D721Med (cell line): Measurements from ENCODE around the gene TCP11L2.

Experiments used
- DNase-seq: peaks from one replicate; pipeline ENCODE4 v3.0.0; 2011; ENCODE audit warnings: low spot score; ENCODE audit not compliant: insufficient read length
- FAIRE-seq: peaks from 2 replicates; lab custom pipeline; 2011; peaks lifted over from hg19 to GRCh38; lab: Jason Lieb, UNC
- CTCF ChIP-seq: IDR thresholded peaks from 2 replicates; pipeline ENCODE4 v1.5.1; 2012; ENCODE audit warnings: mild to moderate bottlenecking, control low read depth; ENCODE audit not compliant: insufficient read depth; ENCODE audit errors: missing control alignments

The TCP11L2 gene

GRCh38 chr12:106265116-106265515 is 37.4 kb upstream of the TCP11L2 start:
- no peak for TF ChIP-seq CTCF
- no peak for FAIRE-seq
- DNase-seq = no peak

DNA sequence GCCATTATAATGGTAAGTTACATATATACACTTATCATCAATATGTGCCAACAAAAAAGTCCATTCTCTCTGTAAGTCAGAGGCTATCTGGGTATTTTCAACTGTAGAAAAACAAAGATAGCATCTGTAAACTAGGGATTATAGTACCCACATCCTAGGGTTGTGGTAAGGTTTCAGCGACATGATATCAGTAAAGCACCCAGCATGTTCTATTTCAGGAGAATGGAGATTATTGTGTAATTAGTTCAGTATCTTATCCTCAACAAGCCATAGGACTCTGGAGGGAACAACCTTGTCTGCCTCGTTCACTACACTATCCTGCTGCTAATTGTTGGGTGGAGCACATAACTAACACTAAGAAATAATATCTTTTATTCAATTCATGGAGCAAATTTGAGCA is 35.0 kb upstream of the TCP11L2 start:
- no peak for TF ChIP-seq CTCF
- DNase-seq = no peak
- no peak for FAIRE-seq

DNA sequence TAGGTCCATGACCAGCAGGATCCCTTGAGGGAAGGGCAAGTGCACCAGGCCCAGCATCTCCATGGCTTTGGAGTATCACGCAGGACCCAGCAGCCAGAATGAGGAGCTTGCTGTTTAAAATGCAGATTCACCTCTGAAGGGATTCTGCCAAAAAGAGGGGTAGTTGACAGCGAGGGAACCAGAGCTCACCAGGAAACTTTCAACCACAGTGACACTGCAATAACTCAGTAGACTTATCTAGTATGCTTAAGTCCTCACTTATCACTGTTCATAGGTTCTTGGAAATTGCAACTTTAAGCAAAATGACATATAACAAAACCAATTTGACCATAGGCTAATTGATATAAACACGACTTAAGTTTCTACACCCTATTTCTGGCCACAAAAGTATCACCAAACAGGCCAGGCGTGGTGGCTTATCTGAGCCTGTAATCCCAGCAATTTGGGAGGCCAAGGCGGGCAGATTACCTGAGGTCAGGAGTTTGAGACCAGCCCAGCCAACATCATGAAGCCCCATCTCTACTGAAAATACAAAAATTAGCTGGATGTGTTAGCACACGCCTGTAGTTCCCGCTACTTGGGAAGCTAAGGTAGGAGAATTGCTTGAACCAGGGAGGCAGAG is 33.3 kb upstream of the TCP11L2 start:
- no peak for TF ChIP-seq CTCF
- FAIRE-seq (no peak), DNase-seq (no peak)

- no peak for TF ChIP-seq CTCF
- no peak for FAIRE-seq
- no peak for DNase-seq
Measured at GRCh38 chr12:106271575-106272505, 30.7 kb upstream of the TCP11L2 start.

DNA sequence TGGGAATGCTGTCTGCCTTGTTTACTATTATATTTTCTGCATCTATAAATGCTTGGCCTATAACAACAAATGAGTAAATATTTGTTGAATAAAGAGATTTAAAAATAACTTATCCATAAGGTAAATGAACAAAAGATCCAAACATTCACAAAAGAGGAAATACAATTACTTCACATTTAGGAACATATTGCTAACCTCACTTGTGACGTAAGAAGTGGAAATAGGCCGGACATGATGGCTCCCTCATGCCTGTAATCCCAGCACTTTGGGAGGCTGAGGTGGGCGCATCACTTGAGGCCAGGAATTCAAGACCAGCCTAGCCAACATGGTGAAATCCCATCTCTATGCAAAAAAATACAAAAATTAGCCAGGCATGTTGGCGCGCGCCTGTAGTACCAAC is 29.0 kb upstream of the TCP11L2 start:
- DNase-seq (no peak), FAIRE-seq (no peak)
- TF ChIP-seq CTCF = no peak

- FAIRE-seq (no peak), DNase-seq (no peak)
- no peak for TF ChIP-seq CTCF
Measured at GRCh38 chr12:106274012-106274411, 28.5 kb upstream of the TCP11L2 start.

DNA sequence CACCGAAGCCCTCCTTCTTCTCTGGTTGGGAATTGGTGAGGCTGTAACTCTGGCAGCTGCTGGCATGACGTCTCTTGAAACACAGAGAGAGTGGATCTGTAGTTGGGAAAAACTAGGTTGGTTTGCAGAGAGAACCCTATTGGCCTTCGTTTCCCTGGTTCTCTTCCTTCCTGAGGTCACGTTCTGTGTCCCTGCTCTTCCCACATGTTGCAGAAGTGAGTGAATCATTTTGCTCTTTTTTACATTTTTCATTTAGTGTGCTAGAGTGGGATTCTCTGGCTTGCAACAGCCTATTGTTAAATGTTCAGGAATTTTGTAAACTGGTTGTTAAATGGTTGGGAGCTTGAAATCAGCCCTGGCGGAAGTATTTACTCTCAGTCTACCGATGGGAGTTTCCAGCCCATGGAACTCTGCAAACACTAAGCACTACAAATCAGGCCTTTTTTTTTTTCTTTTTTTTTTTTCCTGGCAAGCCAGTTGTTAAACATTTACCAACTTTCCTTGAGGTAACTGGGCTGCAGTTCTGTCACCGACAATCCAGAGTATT is 27.9 kb upstream of the TCP11L2 start:
- DNase-seq (no peak), FAIRE-seq (no peak)
- TF ChIP-seq CTCF = no peak
